ENCODE measurements around the gene ANO3.
"Not testable (repeated sequence)": the region's sequence is repeated elsewhere in the genome, so short reads cannot be mapped to it uniquely, and the experiment has no call there.

The ANO3 gene

DNA sequence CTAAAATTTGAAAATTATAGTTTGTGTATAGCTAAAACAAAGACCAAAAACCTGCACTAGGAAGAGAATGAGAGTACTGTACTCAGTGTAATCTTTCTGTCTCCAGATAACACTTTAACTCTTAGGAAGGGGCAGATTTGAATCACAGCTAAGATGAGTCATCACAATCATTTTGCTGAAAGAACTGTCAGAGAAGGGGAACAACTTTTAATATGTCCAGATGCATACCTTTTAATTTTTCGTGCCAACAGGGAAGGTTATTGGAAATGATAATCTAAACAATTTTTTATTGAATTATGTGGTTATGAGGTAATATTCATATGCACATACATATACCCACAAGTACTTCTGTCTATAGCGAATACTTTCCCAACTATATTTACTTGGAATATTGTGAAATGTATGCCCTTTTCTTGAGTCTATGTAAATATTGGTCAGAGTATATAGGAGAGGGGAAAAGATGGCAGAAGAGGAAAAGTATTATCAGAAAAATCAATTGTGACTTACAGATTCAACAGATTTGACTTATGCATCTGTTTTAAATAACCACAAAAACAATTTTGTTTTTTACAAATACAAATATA lies 291.2 kb downstream of the ANO3 start:
- no peak for DNase-seq (ENCODE audit: low read depth)
- TF ChIP-seq, protein P1, sequence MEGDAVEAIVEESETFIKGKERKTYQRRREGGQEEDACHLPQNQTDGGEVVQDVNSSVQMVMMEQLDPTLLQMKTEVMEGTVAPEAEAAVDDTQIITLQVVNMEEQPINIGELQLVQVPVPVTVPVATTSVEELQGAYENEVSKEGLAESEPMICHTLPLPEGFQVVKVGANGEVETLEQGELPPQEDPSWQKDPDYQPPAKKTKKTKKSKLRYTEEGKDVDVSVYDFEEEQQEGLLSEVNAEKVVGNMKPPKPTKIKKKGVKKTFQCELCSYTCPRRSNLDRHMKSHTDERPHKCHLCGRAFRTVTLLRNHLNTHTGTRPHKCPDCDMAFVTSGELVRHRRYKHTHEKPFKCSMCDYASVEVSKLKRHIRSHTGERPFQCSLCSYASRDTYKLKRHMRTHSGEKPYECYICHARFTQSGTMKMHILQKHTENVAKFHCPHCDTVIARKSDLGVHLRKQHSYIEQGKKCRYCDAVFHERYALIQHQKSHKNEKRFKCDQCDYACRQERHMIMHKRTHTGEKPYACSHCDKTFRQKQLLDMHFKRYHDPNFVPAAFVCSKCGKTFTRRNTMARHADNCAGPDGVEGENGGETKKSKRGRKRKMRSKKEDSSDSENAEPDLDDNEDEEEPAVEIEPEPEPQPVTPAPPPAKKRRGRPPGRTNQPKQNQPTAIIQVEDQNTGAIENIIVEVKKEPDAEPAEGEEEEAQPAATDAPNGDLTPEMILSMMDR (IDR thresholded peaks at IDR 0.05; ENCODE audit: low read length, missing control alignments) = no peak
- no peak overlapping the region for H3K4me3 ChIP-seq (replicated peaks; ENCODE audit: low read depth, low read length)

DNA sequence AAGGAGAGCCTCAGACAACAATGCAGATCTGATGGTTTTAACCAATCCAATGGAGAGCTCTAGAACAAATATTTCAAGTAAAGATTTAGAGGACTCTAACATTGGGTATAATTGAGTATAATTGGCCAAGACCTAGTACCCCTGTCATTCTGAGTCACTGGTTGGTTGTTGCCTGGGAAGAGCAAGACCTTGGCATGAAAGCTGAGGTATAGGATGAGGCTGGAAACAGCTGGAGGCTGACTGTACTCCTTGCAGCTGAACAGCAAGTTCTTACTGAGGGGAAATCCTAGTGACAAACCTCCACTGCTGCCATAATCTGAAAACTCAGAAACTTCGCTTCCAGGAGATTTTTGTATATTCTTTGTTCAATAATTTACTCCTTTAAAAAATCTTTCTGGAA lies 294.4 kb downstream of the ANO3 start:
- no peak overlapping the region for H3K4me3 ChIP-seq (replicated peaks; ENCODE audit: low read depth, low read length)
- TF ChIP-seq, protein P1 (IDR thresholded peaks at IDR 0.05; ENCODE audit: low read length, missing control alignments) = no peak
- peak; percentile 27 for DNase-seq (ENCODE audit: low read depth)

DNA sequence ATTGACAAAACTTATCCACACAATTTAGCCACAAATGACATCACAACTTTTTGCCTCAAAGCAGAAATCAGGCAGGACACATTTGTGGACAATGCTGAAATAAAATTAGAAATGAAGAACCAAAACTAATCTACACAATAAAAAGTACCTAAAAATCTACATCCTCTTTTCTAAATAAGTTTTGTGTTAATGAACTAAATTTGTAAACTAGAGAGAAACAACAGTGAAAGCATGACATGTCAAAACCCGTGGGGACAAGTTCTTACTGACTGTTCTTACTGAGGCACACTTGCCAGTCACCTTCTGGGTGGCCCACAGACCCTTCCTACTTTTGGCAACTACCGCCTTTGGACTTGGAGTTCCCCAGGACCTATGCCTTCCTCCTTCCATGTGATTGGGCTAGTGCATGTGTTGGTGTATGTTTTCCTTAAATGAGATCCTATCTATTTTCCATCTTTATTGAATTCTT lies 300.8 kb downstream of the ANO3 start:
- TF ChIP-seq, protein P1 (IDR thresholded peaks at IDR 0.05; ENCODE audit: low read length, missing control alignments) = no peak
- H3K4me3 ChIP-seq (replicated peaks; ENCODE audit: low read depth, low read length) = no peak overlapping the region
- no peak for DNase-seq (ENCODE audit: low read depth)

DNA sequence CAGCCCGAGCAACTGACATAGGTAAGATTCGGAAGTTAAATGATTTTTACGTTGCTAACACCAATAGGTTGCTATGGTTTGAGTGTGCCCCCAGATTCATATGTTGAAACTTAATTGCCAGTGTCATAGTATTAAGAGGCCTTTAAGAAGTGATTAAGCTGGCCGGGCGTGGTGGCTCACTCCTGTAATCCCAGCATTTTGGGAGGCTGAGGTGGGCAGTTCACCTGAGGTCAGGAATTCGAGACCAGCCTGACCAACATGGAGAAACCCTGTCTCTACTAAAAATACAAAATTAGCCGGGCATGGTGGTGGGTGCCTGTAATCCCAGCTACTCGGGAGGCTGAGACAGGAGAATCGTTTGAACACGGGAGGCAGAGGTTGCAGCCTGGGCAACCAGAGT lies 311.4 kb downstream of the ANO3 start:
- H3K4me3 ChIP-seq (replicated peaks; ENCODE audit: low read depth, low read length); DNase-seq (ENCODE audit: low read depth): not testable (repeated sequence)

DNA sequence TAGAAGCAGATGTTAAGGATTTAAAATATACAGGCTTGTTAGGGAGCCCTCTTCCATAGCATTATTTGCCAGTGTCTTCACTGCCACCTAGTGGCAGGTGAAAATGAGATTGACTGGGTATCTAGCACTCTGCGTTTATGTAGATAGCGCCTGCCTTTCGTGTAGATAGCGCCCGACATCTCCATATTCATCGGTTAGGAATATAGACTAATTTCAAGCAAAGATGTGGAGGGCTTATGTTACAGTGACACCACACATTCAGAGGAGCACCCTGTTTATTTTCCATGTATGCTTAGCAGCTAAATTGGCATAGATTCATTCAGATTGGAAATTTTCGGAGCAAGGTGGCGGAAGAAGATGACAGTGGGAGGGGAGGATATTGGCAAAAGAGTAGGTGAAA lies 318.0 kb downstream of the ANO3 start:
- TF ChIP-seq, protein P1 (IDR thresholded peaks at IDR 0.05; ENCODE audit: low read length, missing control alignments) = peak; percentile 86
- peak; percentile 83 for DNase-seq (ENCODE audit: low read depth)
- no peak overlapping the region for H3K4me3 ChIP-seq (replicated peaks; ENCODE audit: low read depth, low read length)

DNA sequence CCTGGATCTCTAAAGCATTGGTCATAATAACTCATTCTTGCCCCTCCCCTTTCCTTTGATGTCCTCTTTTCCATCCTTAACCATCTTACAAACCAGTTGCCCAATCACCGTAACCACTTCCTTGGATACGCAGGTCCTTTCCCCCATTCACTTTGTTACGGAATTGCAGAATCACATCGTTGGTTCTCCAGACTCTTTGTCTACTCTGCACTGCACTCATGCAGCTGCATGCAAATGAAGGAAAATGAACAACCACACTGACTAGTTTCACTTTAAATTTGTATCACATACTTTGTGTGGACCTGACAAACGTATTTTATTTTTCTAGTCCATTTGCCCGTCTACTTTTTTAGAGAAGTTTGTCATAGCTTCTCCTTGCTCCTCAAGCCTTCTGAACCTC lies 320.0 kb downstream of the ANO3 start:
- no peak overlapping the region for H3K4me3 ChIP-seq (replicated peaks; ENCODE audit: low read depth, low read length)
- TF ChIP-seq, protein P1 (IDR thresholded peaks at IDR 0.05; ENCODE audit: low read length, missing control alignments) = no peak
- no peak for DNase-seq (ENCODE audit: low read depth)

DNA sequence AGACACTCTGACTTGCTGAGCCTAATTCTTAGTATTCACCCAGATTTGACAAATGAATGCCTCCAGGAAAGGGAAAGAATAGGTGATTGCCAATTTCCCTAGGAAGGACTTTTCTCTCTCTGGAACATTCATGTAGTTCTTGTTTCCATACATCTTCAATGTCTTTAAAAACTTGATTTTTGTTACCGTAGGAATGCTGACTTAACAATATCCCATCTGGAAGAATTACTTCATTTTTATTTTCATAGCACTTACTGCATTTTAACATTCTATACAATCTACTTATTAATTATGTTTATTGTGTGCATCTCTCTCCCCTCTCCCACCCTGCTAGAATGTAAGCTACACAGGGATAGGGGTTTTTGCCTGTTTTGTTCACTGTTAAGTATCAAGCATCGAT lies 323.4 kb downstream of the ANO3 start:
- TF ChIP-seq, protein P1 (IDR thresholded peaks at IDR 0.05; ENCODE audit: low read length, missing control alignments) = no peak
- no peak for DNase-seq (ENCODE audit: low read depth)
- no peak overlapping the region for H3K4me3 ChIP-seq (replicated peaks; ENCODE audit: low read depth, low read length)
